Measurements from ENCODE around the gene CLP1.
A peak's percentile ranks its signal among the peaks of the same experiment; 100 is the strongest.

CLP1 gene

DNA sequence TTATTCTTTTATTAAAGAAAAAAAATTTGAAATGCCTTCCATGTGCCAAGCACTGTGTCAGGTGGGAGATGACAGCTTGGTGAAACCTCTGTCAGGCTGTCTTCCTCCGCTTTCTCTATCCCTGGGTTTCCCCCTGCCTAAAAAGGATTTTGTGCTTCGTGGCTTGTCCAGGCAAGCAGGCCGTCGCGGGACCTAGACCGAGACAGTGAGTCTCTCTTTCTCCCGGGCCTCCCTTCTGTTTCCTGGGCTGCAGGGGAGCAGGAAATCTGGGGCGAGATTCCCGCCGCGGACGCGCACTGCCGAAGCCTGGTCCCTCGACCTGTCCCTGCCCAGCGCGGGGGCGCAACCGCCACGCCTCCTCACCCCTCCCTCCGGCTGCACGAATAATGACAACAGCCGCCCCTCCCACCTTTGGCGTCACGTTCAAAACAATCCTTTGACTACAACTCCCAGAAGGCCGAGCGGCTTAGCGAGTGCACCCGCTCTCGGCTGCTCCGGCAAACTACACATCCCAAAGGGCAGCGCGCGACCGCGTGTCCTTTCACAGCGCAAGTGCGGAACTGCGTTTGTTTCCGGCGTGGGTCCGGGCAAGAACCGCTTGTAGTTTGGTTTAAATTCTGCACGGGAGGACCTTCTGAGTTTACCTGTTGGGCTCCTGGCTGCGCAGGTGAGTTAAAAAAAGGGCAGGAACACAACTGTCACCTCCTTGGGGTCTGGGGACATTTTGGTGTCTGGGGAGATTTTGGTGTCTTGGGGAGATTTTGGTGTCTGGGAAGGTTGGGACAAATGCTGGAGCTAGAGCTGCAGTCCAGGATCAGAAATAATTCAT lies at the start of gene CLP1:
CLP1 (plus strand) TSS at position 569 of the 829 bp plus-strand sequence. CDS start 1,715 bp downstream, outside the sequence.
- DNase-seq: peak; percentile 99

DNA sequence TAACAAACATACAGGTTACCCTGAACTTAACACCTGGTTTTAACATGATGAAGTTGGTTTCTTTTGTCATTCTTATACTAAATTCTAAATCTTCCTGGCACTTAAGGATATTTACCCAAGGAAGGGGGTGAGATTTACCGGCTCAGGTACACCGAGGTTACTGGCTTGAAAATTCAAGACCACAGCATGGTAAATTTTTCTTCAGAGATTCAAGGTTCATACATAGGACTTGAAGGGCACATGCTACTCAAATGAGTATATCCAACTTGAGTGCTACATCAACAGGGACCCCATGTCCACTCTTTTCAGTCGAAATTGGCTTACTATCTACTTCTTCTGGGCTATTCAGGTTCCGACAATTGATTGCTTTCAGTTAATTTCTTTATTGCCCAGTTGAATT lies 47.4 kb upstream of the CLP1 start:
- DNase-seq: no peak

DNA sequence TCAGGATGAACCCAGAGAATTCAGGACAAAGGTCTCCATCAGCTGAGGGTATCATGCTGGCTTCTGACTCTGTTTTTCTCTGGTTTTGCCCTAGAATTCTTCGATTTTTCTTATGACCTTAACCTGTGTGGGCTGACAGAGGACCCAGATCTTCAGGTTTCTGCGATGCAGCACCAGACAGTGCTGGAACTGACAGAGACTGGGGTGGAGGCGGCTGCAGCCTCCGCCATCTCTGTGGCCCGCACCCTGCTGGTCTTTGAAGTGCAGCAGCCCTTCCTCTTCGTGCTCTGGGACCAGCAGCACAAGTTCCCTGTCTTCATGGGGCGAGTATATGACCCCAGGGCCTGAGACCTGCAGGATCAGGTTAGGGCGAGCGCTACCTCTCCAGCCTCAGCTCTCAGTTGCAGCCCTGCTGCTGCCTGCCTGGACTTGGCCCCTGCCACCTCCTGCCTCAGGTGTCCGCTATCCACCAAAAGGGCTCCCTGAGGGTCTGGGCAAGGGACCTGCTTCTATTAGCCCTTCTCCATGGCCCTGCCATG lies 43.3 kb upstream of the CLP1 start:
- DNase-seq: no peak

DNA sequence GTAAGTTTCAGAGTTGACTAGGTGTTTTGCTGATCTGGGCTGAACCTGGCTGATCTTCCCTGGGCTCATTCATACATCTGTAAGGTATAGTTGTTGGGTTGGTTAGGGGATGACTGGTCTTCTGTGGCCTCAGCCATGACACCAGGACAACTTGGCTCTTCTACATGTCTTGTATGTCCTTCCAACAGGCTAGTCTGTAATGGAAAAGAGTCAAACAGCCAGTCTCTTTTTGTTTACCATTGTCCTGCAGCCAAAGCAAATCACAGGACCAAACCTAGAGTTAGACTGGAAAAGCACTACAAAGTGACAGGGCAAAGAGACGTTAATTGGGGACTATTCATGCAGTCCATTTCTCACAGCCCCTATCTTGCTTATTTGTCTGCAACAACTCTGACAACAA lies 42.3 kb upstream of the CLP1 start:
- DNase-seq: no peak

DNA sequence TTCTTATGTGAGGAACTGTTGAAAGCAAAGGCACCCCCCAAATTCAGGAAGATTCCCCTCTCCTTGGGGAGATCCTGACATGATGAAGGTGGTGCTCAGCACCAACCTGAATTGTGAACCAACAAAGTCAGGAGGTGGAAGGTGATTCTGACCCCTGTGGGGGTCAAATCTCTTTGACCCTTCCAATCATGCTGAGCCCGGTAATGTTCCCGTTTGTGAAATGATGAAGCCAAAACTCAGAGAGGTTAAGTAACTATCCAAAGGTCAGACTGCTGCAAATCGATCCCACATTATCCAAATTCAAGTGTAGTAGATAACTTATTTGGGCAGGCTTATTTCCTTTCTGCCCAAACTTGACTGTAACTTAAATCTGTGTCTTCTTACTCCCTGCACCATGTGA lies 41.0 kb upstream of the CLP1 start:
- no peak for DNase-seq

DNA sequence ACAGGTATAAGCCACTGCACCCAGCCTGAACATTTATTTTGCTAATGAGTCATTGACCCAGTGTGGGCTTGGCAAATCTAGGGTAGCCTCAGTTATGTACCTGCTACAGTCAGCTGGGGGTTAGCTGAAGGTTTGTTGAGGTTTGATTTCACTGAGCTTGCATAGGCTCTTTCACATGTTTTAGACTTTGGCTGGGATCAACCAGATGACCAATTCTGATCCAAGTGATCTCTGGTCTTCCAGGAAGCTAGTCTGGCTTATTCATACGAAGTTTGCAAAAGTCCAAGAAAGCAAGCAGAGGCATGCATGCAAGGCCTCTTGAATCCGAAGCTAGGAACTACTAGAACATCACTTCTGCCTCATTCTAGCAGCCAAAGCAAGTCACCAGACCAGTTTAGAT lies 39.1 kb upstream of the CLP1 start:
- DNase-seq: no peak

DNA sequence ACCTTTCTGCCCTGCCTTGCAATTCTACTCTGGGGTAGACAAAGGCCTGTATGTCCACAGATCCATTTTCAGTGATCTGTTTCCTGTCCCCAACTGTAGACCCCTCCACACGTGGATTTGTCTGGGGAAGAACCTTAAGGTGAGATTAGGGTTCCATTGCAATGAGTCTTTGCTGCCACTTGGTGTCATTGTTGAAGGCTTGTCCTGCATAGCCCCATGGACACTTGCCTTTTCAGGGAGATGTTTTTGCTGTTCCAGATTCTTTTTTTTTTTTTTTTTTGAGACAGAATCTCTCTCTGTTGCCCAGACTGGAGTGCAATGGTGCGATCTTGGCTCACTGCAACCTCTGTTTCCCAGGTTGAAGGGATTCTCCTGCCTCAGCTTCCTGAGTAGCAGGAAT lies 38.2 kb upstream of the CLP1 start:
- DNase-seq: no peak

DNA sequence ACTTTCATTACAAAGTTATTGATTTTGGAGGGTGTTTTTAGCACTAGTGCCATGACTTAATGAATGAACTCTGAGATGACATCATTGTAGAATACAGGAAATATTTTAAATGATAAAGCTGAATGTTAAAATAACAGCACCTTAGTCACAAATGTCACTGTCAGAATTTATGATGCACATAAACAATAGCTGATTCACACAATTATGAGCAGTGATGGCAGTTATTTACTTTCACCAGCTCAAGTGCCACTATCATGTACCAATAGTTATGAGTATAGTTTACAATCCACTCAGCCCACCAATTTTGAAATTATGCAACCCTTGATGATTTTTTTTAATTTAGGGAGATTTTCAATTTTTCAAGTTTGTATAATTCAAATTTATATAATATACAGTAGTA lies 37.1 kb upstream of the CLP1 start:
- DNase-seq: no peak

DNA sequence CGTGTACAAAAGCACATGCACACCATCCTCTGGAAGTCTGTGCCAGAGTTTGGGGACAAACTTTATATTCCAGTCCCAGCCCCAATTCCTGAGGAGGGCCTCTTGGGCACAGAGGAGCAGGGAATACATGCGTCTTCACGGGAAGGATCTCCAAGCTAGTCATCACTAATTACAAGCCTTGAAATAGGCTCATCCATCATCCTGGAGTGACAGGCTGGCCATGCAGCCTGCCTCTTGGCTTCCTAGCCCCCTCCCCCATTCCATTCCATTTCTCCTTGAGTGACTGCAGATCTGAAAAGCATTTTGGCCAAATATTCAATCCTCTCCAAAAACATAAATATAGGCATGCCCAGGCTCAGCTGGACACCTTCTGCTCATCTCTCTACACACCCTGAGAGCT lies 35.3 kb upstream of the CLP1 start:
- DNase-seq: no peak

DNA sequence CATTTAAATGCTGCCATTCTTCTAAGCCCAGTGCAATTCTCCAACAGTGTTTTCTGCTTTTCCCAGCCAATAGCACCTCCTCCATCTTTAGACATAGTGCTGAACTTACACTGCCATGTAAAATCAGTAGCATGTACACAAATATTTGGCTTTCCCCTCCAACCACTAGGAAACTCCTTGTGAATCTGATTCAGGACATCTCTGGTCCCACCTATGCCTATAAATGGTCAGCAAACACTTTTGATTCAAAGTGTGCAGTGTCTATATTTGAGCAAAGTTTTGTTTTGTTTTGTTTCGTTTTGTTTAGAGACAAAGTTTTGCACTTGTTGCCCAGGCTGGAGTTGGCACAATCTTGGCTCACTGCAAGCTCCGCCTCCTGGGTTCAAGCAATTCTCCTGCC lies 32.7 kb upstream of the CLP1 start:
- DNase-seq: no peak

DNA sequence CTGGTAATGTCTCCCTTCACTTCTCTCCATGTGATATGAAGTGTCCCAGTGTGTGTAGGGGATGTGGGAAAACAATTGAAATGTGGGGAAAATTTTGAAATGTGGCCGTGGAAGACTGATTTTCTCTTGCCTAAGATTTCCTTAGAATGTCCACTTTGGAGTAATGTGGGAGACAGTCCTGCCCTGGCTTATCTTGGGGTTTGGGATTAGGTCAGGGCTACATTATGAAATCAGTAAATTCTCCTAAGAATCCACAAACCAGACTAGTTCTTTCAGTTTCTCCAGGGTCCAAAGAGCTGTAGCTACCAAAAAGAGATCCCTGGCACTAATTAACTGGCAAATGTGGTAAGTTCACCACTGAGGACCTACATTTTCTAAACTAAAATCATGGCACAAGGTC lies 30.7 kb upstream of the CLP1 start:
- DNase-seq: no peak

DNA sequence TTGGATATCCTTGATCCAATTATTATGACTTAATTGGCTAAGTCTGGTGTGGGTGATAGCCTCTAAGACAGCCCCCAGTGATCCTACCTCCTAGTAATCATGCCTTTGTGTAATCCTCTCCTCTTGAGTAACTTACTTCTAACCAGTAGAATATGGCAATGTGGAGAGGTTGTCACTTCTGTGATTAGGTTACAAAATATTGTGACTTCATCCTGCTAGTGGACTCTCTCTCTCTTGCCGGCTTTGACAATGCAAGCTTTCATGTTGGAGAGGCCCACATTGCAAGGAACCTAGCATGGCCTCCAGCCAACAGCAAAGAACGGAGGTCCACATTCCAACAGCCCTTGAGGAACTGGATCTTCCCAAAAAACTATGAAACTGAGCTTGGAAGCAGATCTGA lies 27.4 kb upstream of the CLP1 start:
- no peak for DNase-seq

DNA sequence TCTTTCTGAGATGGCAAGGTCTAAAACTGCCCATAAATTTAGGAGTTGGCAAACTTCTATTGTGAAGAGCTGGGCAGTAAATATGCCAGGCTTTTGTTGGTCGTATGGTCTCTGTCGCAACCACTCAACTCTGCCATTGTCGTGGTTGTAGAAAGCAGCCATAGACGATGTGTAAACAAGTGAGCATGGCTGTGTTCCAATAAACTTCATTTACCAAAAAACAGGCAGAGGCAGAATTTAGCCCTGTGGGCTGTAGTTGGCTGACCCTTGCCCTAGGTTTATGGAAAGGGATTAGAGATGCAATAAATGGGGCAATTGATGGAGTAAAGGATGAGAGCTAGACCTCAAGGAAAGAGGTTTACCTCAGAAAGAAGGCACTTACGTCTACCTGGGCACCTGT lies 25.4 kb upstream of the CLP1 start:
- no peak for DNase-seq

DNA sequence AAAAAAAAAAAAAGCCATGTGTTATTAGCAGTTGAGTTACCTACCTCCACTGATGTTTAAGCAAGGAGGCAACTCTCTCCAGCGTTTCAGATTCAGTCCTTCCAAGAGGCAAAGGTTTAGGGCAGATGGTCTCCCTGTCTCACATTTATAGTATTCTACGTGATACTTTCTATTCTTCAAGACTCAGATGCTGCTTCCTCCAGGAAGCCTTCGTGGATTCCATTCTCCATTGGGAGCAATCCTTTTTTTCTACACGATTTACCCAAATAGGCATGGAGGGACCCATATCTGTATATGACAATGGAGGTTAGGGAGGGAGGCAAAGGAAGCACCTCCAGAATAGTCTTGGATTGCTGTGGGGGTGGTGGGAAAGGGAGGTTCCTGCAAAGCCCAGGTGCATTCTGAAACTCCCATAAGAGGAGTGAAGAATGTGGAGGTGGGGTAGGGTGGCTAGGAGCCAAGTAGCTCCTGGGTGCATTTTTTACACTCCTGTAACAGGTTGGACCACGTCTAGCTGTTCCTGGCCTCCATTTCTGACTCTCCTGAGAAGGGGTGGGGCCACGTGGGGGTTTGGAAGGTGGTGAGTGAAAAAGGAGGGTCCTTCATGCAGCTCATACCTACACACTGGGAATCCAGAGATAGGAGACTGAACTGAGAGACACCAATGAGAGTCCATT lies 24.0 kb upstream of the CLP1 start:
- DNase-seq: no peak

DNA sequence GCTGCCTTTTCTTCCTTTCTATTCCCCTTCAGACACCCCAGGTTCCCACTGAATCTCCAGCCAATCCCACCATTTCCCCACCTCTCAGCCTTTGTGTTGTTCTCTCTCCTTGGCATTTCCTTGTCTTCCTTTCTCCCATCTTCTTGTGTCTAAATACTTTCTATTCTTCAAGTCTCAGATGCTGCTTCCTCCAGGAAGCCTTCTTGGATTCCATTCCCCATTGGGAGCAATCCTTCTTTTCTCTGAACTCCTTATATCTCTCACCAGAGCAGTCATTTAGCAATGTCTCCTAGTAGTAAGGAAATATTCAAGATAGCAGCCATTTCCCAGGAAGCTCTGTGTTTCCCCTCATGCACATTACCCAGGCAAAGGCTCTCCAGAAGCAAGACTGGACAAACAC lies 23.3 kb upstream of the CLP1 start:
- no peak for DNase-seq

DNA sequence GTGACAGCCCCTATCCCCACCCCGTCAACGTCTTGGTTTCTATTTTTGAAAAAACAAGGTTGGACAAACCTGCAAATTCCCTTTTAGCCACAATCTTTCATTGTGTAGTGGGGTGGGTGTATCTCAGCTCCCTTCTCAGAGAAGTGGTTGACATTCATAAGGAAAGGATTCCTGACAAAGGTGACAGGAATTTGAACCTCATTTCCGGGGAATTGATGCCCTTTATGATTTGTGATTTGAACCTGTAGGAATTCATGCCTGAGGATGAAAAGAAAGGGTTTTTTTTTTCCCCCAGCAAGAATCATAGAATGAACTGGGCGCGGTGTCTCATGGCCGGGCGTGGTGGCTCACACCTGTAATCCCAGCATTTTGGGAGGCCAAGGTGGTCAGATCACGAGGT lies 22.3 kb upstream of the CLP1 start:
- DNase-seq: no peak

DNA sequence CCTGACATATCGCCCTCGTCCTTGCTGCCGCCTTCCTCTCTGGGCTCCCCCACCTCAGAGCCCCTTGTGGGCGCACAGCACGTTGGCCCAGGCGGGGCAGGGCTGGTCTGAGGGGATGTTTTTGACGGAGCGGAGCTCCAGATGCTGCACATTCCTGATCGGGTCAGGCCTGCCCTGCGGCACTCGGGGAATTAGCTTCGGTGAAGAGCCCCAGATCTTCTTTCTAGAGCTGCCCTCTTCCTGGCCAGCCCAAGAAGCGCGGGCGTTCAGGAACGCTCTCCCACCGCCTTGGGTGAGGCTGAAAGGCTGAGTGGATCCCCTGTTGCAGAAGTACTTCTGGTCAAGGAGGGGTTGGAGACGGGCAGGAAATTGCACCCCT lies 19.9 kb upstream of the CLP1 start:
- DNase-seq: no peak

DNA sequence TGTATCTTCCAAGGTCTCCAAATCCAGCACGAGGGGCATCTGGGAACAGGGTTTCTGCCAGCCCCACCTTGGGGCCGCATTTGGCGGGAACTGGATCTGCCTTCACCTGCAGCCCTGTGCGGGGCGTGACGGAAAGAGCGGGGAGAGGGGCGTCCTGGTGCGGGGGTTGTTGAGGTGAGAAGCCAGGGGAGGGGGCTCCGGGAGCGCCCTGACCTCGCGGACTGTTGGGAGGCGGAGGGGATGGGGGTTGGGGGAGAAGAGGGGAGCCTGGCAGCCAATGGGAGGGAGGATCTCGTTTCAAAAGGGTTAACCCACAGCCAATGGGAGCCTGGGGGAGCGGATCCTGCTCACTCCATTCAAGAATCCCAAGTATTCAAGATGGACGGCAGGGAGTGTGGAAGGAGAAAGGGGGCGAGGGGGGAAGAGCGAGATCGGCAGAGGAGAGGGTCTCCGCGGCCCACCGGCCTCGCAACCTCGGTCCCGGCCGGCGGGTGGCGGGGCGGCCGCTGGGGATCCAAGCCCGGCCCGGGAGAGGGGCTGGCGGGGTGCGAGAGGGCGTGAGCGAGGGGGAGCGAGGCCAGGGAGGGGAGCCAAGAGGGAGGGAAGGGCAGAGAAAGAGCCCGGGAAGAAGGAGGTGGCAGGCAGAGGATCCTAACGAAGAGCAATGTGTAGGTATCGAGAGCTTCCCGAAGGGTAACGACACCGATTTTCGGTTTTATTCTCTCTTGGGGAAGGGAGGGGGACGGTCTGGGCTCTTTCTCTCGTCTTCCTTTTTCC lies 19.4 kb upstream of the CLP1 start:
- DNase-seq: no peak

DNA sequence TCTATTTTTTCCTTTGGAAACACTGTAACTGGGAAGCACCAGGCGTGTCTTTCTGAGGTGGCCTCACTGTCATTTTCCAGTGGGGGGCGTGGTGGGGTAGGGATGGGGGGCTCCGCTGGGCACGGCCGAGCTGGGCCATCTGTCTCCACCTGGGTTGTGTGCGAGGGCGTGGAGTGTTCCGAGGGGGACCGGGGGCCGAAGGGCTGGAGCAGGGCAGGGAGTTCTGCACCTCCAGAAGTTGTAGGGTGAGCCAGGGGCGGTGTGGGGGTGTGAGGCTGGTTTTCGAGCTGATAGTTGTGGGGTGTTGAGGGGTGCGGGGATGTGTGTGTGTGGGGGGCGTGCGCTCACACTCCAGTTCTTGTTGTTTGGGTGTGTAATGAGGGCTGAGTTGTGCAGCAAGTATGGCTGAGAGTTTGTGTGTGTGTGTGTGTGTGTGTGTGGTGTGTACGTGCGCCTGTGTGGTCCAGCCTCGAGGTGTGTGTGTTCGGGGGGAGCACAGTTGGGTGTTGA lies 18.7 kb upstream of the CLP1 start:
- DNase-seq: peak; percentile 6

DNA sequence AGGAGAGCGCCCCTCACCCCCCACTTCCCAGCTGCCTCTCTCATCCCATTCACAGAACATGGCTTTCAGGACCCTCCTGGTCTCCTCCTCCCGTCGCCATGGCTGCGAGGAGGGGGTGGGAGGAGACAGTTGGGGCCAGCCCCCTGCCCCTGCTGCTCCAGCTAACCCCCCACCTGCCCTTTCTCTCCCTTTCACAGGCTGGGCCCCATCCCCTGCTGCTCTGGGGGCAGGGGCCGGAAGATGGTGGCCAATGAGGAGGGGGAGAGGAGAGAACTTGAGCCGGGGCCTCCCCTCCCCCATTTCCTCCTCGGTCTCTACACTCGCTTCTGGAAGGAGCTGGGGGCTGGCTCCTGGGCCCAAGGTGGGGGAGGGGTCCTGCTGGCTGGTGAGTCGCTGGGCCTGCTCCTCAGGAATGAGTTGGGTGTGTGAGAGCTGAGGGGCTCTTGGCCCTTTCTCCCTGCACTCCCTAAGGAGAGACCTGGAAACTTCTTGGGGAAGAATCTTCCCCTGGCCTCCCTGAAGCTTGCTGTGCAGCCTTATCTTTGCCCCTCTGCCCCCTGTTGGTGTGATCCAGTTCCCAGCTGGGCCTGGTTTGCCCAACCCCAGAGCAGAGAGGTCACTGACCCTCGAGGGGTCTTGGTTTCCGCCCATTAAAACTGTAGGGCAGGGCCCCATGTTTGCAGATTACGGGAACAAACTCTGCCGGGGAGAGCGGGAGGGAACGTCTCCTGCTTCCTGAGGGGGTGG lies 18.1 kb upstream of the CLP1 start:
- DNase-seq: no peak

DNA sequence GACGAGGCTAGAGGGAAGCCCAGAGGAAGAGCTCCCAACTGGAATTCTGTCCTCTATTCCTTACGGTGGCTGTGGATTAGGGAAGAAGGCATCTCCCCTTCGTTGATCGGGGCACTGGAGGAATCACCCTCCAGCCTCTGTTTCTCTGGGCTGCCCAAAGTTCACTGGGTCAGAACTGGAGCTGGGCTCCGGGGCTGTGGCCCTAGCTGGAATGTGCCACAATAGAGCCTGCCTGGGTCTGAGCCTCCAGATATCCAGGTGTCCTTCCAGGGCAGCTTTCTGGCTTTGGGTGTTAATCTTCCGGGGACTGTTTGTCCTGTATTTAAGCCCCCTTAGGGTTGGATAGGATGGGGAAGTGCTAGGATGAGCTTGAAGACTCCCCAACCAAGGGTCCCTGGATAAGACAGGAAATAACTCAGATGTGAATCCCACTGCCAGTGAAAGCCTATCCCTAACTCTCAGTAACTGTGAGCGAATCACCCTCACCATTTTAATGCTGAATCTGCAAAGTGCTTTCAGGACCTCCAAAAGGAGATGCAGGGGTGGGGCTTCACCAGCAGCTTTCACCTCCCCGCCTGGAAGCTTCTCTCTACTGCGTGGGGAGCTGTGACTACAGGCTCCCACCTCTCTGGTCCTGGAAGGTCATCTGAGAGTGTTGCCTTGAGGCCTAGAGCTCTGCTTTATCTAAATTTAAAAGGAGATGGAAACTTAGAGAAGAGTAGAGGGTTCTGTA lies 17.3 kb upstream of the CLP1 start:
- DNase-seq: no peak
